GM19463 (cell line): ENCODE results near the gene CA5B.
"Not testable (repeated sequence)": the region's sequence is repeated elsewhere in the genome, so short reads cannot be mapped to it uniquely, and the experiment has no call there.

Experiments
- ATAC-seq: cut with Tn5 transposase; IDR thresholded peaks from one replicate; pipeline ENCODE4 v1.9.1; 2021; ENCODE audit warnings: mild to moderate bottlenecking, moderate library complexity; ENCODE audit not compliant: unreplicated experiment

Gene CA5B, protein sequence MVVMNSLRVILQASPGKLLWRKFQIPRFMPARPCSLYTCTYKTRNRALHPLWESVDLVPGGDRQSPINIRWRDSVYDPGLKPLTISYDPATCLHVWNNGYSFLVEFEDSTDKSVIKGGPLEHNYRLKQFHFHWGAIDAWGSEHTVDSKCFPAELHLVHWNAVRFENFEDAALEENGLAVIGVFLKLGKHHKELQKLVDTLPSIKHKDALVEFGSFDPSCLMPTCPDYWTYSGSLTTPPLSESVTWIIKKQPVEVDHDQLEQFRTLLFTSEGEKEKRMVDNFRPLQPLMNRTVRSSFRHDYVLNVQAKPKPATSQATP

GRCh38 chrX:15737959-15738902 is at the start of gene CA5B:
Gene CA5B, plus strand, starts transcription at chrX:15738270. Its CDS starts 11,754 bp downstream, at chrX:15750024.
- peak; percentile 89 for ATAC-seq

DNA sequence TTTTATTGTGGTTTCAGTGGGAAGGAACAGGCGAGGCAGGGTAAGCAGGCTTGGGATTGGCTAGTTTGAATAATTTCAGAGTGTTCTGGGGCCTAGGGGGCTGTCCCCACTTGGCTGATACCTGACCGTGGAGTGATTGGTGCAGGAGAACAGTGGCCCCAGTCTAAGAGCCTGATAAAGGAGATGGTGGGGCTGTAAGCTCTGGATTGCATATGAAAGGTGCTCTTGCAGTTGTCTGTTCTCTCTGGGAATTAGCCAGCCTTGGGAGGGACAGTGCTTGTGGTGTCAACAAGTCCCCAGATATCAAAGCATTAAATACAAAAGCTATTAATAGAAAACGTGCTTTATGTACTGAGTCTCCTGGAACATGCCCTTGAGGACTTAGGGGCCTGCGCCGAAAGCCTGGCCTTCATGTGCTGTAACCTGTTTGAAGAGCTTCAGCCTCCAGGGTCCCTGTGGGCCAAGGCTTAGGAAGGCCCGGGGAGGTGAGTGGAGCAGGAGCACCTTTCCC is 43.1 kb upstream of the CA5B start:
- no peak for ATAC-seq

- no peak for ATAC-seq
These were observed 41.6 kb upstream of the CA5B start for GRCh38 chrX:15696516-15696915.

DNA sequence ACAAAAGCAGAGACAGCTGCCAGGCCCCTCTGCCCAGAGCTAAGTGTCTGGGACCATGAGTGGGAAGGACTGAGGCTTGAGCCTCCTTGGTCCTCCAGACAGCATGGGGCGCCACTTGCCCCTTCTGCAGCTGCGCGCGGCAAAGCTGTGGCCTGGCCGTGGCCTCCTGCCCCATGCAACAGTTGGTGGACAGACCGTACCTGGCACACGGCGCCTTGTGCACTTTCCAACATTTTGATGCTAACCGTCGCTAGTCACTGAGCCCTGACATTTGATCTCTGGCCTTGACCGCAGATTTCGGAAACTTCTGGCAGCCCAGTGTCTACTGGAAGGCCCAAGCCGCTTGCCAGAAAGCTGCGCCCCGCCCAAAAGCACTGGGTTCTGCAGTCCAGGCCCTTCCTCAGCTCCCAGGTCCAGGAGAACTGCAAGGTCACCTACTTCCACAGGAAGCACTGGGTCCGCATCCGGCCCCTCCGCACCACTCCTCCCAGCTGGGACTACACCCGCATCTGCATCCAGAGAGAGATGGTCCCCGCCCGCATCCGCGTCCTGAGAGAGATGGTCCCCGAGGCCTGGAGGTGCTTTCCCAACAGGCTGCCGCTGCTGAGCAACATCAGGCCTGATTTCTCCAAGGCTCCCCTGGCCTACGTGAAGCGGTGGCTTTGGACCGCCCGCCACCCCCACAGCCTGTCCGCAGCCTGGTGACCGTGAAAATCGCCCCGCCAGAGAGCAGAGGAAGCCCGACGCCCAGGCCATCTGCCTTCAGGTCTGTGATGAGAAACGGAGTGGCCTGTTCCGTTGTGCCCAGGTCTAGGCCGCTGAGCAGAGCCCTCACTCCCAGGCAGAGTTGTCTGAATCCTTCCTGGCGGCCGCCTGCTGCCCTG is 35.3 kb upstream of the CA5B start:
- ATAC-seq = no peak

DNA sequence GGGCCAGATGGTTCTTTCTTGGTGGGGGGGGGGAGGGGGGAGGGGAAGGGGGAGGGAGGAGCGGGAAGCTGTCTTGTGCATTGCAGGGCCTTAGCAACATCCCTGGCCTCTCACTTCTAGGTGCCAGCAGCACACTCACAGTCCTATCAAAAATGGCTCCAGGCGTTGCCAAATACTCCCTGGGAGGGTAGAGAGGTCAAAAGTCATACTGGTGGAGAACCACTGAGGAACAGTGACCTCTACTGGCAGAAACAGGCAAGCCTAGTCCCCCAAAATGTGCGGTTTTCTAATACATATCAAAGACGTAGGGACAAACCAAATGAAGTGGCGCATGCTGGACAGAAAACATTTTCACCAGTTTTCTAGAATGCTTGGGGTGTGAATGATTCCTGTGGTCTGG is 34.3 kb upstream of the CA5B start:
- ATAC-seq = peak; percentile 57

DNA sequence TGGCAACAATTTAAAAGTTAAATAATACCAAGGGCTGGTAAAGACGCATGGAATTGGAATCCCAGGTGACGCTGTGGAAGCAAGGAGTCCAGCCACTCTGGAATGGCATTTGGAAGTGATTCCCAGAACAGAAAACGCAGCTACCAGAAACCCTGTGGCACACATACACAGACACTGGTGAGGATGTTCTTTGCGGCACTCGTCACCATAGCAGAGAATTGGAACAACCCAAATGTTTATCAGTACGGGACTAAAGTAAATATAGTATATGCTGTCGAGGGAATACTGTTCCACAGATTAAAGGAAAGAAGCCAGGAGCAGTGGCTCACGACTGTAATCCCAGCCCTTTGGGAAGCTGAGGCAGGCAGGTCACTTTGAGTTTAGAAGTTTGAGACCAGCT is 33.8 kb upstream of the CA5B start:
- not testable (repeated sequence) for ATAC-seq

DNA sequence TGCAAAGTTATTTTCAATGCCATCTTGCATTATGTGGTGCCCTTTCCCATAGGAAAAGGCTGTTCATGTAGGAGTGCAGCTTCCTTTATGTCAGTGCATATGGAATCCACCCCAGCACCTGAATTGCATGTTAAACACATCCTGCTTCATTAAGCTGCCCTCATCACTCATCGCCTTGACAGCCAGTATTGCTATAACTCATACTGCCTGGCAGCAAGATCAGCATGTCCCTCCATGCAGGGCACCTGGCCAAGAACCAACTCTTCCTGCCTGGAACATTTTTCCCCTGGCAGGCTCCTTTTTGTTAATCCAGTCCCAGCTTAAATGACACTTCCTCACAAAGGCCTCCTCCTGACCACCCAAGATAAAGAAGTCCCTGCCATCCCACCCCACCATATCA is 23.5 kb upstream of the CA5B start:
- ATAC-seq = no peak

- ATAC-seq = no peak
These were observed 19.6 kb upstream of the CA5B start for GRCh38 chrX:15718283-15718970.

- no peak for ATAC-seq
These were observed 18.6 kb upstream of the CA5B start for GRCh38 chrX:15719324-15719968.

DNA sequence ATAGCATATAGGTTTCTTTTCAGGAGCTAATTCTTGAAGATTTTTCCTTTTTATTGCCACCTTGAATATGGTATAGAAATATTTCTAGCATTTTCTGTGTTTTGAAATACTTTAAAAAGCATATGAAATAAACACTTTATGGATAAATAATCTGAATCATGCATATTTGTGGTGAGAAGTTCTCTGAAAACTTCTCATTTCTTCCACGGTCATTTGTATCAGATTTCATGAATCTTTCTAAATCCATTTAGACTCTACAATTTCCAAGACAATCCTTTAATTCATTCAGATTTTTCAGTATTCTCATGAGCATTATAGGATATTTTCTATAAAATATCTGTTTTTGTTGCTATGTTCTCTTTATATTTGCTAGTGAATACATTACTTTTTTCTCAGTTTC is 16.2 kb upstream of the CA5B start:
- no peak for ATAC-seq

GRCh38 chrX:15723887-15724517 is 14.1 kb upstream of the CA5B start:
- no peak for ATAC-seq

DNA sequence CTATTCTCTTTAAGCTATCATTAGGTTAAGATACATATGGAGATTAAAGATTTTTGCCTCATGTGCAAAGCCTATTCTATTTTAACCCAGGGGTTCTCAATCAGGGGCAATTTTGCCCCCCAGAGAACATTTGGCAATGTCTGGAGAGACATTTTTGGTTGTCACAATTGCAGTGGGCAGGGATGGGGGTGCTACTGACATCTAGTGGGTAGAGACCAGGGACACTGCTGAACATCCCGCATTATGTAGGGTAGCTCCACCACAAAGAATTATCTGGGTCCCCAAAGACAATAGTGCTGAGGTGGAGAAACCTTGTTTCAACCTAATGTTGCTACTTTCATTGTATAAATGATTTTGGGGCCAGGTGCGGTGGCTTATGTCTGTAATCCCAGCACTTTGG is 13.2 kb upstream of the CA5B start:
- ATAC-seq = no peak

- ATAC-seq = not testable (repeated sequence)
These were observed 6.7 kb upstream of the CA5B start for GRCh38 chrX:15731368-15731767.

DNA sequence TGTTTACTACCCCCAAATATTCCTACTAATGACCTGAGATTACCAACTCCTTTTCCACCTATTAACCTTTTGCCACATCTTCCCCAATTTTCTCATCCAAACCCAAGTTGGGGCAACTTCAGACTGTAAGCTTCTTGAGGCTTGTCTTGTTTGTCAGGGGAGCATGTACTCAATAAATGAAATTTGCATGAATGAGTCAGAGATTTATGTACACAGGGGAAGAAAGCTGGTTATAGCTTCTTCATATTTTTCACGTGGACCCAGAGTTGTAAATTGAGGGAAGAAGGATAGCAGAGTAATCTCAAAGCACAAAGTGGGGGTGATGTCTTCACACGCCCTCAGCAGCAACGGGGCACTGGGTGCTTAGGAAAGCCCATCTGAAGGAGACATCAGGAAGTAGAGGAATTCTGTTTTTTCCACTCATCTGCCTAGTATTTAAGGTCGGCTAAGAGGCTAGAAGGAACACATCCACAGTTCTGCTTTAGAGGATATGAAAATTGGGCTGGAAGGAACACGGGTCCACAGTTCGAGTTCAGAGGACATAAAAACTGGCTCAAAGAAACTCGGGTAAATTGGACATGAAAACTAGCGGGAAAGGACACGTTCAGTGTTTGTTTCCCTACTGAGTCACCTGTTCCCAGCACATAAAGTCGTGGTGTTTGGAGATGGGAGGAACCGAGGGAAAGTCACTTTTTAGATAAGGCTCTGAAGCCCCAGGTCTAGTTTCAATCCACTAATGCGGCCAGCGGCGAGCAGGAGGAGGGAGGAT is 696 bp upstream of the CA5B start:
- peak; percentile 3 for ATAC-seq

GRCh38 chrX:15739886-15740285 is 1.8 kb downstream of the CA5B start:
- ATAC-seq = no peak

GRCh38 chrX:15744181-15744867 is 6.3 kb downstream of the CA5B start:
- no peak for ATAC-seq

DNA sequence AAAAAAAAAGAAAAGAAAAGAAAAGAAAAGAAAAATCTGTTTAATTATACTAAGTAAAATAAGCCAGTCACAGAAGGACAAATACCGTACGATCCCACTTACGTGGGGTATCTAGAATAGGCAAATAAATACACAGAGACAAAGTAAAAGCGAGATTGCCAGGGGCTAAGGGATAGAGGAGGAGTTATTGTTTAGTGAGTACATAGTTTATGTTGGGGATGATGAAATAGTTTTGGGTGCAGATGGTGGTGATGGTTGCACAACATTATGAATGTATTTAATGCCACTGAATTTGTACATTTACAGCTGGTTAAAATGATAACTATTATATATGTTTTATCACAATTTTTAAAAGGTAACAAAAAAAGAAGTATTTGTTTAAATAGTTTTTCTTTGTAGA is 7.1 kb downstream of the CA5B start:
- ATAC-seq = no peak

DNA sequence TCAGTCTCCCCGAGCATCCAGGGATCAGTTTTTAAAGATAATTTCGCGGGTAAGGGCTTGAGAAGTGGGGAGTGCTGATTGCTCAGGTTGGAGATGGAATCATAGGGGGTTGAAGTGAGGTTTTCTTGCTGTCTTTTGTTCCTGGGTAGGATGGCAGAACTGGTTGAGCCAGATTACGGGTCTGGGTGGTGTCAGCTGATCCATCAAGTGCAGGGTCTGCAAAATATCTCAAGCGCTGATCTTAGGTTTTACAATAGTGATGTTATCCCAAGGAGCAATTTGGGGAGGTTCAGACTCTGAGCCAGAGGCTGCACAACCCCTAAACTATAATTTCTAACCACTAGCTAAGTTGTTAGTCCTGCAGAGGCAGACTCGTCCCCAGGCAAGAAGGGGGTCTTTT is 8.6 kb downstream of the CA5B start:
- not testable (repeated sequence) for ATAC-seq
